ENCODE measurements around the gene GREB1.

- no peak for TF ChIP-seq FOXM1 (IDR thresholded peaks at IDR 0.05; ENCODE audit: borderline replicate concordance)
- no peak for TF ChIP-seq BHLHE40 (IDR thresholded peaks at IDR 0.05; ENCODE audit: borderline replicate concordance)
- no peak for TF ChIP-seq ARNT (IDR thresholded peaks at IDR 0.05)
- no peak for TF ChIP-seq ELF4 (IDR thresholded peaks at IDR 0.05)
- TF ChIP-seq HDGF (IDR thresholded peaks at IDR 0.05; ENCODE audit: borderline replicate concordance): no peak
- no peak for TF ChIP-seq TARDBP (IDR thresholded peaks at IDR 0.05)
- TF ChIP-seq ZNF384 (IDR thresholded peaks at IDR 0.05): no peak
Measured at GRCh38 chr2:11488809-11489208, 45.0 kb upstream of the GREB1 start.

All from HEK293T (cell line).